Erythroblast (primary cell): ENCODE data around the gene DNM2.

Source experiments
- GATA1 ChIP-seq: IDR thresholded peaks from 2 replicates; pipeline ENCODE4 v1.6.1; 2011; ENCODE audit warnings: low read depth, mild to moderate bottlenecking, control low read depth, low read length, moderate library complexity
- POLR2A ChIP-seq: IDR thresholded peaks from 2 replicates; pipeline ENCODE4 v1.6.1; 2011; ENCODE audit warnings: mild to moderate bottlenecking, low read length

DNA sequence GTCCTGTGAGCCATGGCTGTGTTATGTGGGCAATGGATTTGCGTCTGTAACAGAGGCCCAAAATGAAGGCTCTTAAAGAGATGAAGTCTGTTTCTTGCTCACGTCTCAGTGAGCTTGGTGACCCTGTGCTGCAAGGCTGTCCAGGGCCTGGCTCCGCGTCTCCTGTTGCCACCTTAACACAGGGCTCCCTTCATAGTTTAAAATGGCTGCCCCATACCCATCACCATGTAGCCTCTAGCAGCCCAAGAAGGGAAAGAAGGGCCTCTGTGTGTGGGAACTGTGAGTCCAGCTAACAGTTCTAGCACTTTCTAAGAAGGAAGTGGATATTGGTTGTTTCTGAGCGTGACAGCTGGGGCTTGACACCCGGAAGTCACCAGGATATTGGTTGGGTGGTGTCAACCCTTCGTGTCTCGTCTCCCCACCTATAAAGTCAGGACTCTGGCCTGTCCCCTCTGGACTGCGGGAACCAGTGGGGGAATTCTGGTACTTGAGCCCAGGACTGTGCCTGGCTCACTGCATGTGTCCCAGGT, 97.2 kb downstream of the DNM2 start:
- no peak for TF ChIP-seq POLR2A
- no peak for TF ChIP-seq GATA1
